Peyer's patch (tissue), 4 donors: ENCODE data around the gene SDF4.
"Not testable (repeated sequence)": the region's sequence is repeated elsewhere in the genome, so short reads cannot be mapped to it uniquely, and the experiment has no call there.

Experiments
- POLR2A ChIP-seq, 2 donors: fragments of 450-650 bp; IDR thresholded peaks; one replicate each; pipeline ENCODE4 v1.5.1; 2017; ENCODE audit warnings: antibody characterized with exemption in 2 of 2, mild to moderate bottlenecking in 2 of 2, moderate library complexity in 2 of 2
- TF ChIP-seq, protein P1 (sequence below), 6 experiments: fragments of 450-650 bp in 4 of 6; fragments of 200-600 bp in 2 of 6; sonication (generic) in 1 of 6; IDR thresholded peaks; one replicate each; pipeline ENCODE4 v1.5.1; 2017 to 2019; ENCODE audit warnings: antibody characterized with exemption in 6 of 6, mild to moderate bottlenecking in 3 of 6, moderate library complexity in 1 of 6

DNA sequence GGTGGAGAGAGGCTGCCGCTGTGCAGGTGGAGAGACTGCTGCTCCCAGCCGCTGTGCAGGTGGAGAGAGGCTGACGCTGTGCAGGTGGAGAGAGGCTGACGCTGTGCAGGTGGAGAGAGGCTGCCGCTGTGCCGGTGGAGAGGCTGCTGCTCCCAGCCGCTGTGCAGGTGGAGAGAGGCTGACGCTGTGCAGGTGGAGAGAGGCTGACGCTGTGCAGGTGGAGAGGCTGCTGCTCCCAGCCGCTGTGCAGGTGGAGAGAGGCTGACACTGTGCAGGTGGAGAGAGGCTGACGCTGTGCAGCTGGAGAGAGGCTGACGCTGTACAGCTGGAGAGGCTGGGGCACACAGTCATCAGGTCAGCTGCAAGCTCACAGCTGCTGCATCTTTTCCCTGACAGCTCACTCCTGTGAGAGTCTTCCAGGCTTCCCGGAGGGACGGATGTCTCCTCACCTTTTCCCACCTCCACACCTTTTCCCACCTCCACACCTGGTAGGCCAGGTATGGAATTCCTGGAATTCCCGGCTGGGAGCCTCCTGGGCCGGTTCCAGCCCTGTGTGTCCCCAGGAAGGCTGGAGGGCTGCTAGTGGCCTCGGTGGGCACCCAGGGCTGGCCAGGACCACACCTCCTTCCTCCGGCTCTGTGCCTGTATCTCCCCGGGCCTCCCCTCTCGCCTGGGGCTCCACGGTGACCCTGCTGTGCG is 55.6 kb downstream of the SDF4 start:
- TF ChIP-seq, protein P1, sequence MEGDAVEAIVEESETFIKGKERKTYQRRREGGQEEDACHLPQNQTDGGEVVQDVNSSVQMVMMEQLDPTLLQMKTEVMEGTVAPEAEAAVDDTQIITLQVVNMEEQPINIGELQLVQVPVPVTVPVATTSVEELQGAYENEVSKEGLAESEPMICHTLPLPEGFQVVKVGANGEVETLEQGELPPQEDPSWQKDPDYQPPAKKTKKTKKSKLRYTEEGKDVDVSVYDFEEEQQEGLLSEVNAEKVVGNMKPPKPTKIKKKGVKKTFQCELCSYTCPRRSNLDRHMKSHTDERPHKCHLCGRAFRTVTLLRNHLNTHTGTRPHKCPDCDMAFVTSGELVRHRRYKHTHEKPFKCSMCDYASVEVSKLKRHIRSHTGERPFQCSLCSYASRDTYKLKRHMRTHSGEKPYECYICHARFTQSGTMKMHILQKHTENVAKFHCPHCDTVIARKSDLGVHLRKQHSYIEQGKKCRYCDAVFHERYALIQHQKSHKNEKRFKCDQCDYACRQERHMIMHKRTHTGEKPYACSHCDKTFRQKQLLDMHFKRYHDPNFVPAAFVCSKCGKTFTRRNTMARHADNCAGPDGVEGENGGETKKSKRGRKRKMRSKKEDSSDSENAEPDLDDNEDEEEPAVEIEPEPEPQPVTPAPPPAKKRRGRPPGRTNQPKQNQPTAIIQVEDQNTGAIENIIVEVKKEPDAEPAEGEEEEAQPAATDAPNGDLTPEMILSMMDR (IDR thresholded peaks at IDR 0.05) = not testable (repeated sequence)
- not testable (repeated sequence) for TF ChIP-seq POLR2A (IDR thresholded peaks at IDR 0.05)
